Epithelial cell of alveolus of lung (primary cell): ENCODE data around the gene AMELX. TPM values are rescaled to one million over a fixed set of nuclear protein-coding genes. Genes with fewer than 3 reads are reported as not detected.

Experiments
- total RNA-seq: library from RNA; depleted of rRNA; stranded (reverse); fragments of >200 nt; gene quantifications from 2 replicates; pipeline ENCODE4 v1.2.1, GENCODE V29; 2015

AMELX gene
- not detected in 2 replicates for total RNA-seq

DNA sequence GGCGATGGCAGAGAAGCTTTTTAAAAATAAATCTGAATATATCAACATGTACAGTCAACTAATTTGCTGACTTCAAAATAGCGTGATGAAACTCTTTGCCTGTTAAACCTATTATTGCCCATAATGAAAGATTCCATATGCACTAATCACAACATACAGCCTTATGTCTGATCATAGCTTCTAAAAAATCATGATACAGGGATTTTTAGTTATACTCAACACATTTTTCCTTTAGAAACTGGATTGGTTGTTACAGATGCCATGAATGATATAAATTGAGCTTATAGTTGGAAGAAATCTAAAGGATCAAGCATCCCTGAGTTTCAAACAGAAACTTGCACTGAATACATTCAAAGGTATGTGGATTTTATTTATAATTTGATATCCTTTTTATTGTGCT is at the start of gene AMELX:
Gene AMELX, plus strand, starts transcription at position 301 of the 400 bp plus-strand sequence. CDS start 1,376 bp downstream, outside the sequence.

Other genes with a start within 250 kb of the AMELX start
- 11.7 and 12.5 TPM in 2 replicates for gene HCCS, start 182.1 kb upstream of the AMELX start, total RNA-seq